ENCODE data around the gene MYO19. TPM values are rescaled to one million over a fixed set of nuclear protein-coding genes. Genes with fewer than 3 reads are reported as not detected.
A peak's percentile ranks its signal among the peaks of the same experiment; 100 is the strongest.

MYO19 gene
- total RNA-seq, 1 experiment from 2014 or later = 72.2 TPM

DNA sequence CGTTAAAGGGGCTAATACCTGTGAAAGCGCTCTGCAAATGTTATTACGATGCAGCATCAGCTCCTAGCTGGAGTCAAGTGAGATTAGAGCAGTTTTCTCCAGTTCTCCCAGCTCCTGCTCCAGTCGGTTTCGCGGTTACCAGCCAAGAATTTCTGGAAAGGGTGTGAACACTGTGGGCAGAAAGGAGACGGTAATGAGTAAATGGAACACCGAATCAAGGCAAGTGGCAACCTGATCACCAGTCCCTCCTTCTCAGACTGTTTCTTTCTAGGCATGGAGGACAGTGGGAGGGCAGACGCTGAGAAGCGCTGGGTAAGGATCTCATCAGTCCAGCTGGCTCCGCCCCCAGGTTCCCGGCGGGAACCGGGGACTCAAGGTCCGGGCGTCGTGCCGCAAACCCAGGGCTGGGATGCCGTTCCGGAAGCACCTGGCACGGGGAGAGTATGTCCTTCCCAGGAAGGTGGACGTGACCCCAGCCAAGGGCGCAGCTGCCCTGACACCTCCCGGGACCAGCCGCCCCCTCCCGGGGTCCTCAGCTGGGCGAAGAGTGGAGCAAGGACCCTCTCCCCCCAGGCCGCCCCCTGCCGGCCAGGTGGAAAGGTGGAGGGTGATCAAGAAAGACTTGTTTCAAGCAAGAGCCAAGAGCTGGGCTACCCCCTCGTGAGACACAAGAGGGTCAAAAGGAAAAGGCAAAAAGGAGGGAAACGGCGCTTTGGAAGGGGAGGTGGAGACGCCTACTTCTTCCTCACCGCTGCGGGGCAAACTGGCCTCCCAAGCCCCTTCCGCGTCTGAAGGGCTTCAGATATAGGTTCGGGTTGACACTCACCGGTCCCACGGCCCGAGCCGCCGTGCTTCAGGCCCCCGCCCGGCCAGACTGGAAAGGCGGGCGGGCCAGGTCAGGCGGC lies 481 bp downstream of the MYO19 start:
- H3K27ac Mint-ChIP-seq (ENCODE audit: low read depth, unreplicated experiment) = peak overlapping the region; percentile 99
- H3K36me3 Mint-ChIP-seq (ENCODE audit: insufficient read depth, unreplicated experiment) = peaks cover 55% of the 10 kb centered on the region
- no peaks in the 10 kb centered on the region for H3K27me3 Mint-ChIP-seq (ENCODE audit: insufficient read depth, unreplicated experiment)
- BruUV-seq (replicated peaks) = no TSS peak
- CTCF ChIA-PET = interaction anchor here (0.6 to 1.4 kb wide), 12 partner anchors 8 to 53 kb away, joined by 3 to 6 read pairs (median 3); no protein-coding TSS in a partner anchor
- H3K4me3 Mint-ChIP-seq (ENCODE audit: unreplicated experiment) = peak overlapping the region; percentile 96
- H3K9me3 Mint-ChIP-seq (ENCODE audit: unreplicated experiment) = no peaks in the 10 kb centered on the region
- intact Hi-C loops (cut with micrococcal nuclease) = loop anchor here (1.0 kb wide), 1 partner anchor 10 kb away; the partner anchor contains the start of gene GGNBP2
- TF ChIP-seq, protein P1, sequence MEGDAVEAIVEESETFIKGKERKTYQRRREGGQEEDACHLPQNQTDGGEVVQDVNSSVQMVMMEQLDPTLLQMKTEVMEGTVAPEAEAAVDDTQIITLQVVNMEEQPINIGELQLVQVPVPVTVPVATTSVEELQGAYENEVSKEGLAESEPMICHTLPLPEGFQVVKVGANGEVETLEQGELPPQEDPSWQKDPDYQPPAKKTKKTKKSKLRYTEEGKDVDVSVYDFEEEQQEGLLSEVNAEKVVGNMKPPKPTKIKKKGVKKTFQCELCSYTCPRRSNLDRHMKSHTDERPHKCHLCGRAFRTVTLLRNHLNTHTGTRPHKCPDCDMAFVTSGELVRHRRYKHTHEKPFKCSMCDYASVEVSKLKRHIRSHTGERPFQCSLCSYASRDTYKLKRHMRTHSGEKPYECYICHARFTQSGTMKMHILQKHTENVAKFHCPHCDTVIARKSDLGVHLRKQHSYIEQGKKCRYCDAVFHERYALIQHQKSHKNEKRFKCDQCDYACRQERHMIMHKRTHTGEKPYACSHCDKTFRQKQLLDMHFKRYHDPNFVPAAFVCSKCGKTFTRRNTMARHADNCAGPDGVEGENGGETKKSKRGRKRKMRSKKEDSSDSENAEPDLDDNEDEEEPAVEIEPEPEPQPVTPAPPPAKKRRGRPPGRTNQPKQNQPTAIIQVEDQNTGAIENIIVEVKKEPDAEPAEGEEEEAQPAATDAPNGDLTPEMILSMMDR (IDR thresholded peaks at IDR 0.05; ENCODE audit: unreplicated experiment) = peak; percentile 56
- H3K4me1 Mint-ChIP-seq (ENCODE audit: insufficient read depth, unreplicated experiment) = peaks cover 11% of the 10 kb centered on the region
- peak; percentile 83 for DNase-seq (ENCODE audit: unreplicated experiment)
- POLR2A ChIA-PET = interaction anchor here (0.7 to 5.7 kb wide), 22 partner anchors 9 to 872 kb away, joined by 3 to 266 read pairs (median 4); partner anchors contain the start of genes ACACA, GGNBP2, MRM1 and TADA2A

DNA sequence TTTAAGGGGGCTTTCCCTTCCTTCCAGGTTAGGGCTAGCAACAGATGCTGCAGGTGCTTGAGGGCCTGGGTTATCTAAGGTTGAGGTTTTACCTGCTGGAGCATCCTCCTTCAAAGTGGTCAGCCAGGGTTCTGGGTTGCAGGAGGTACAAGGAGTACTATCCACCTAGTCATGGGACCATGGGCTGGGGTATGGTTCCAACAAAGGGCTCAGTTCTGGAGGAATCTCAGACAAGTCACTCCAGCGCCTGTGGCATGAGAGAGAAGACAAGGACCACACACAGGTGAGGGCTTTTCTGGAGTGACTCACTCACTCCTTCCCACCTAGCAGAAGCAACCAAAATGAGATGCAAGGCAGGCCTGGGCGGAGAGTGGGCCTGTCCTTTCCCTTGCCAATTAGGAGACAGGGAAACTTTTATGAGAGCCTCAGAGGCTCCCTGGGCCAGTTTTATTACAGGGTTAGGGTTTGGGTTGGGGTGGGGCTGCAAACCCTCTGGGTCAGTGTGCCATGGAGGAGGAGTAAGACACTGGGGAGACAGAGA lies 2.2 kb downstream of the MYO19 start:
- Mint-ChIP-seq H3K27ac (ENCODE audit: low read depth, unreplicated experiment) (no peak overlapping the region), H3K4me3 (ENCODE audit: unreplicated experiment) (peak overlapping the region; percentile 54), H3K9me3 (ENCODE audit: unreplicated experiment) (no peaks in the 10 kb centered on the region), H3K36me3 (ENCODE audit: insufficient read depth, unreplicated experiment) (peaks cover 50% of the 10 kb centered on the region), H3K4me1 (ENCODE audit: insufficient read depth, unreplicated experiment) (peaks cover 13% of the 10 kb centered on the region), H3K27me3 (ENCODE audit: insufficient read depth, unreplicated experiment) (no peaks in the 10 kb centered on the region)
- intact Hi-C loops (cut with micrococcal nuclease) = no loop called here
- BruUV-seq (replicated peaks) = no TSS peak
- no peak for DNase-seq (ENCODE audit: unreplicated experiment)
- CTCF ChIA-PET = interaction anchor here (0.6 kb wide), 1 partner anchor 8 kb away, joined by 3 read pairs; no protein-coding TSS in a partner anchor
- POLR2A ChIA-PET = interaction anchor here (1.2 to 1.5 kb wide), 2 partner anchors 12 to 14 kb away, joined by 4 to 7 read pairs; no protein-coding TSS in a partner anchor
- TF ChIP-seq, protein P1 (IDR thresholded peaks at IDR 0.05; ENCODE audit: unreplicated experiment) = no peak

DNA sequence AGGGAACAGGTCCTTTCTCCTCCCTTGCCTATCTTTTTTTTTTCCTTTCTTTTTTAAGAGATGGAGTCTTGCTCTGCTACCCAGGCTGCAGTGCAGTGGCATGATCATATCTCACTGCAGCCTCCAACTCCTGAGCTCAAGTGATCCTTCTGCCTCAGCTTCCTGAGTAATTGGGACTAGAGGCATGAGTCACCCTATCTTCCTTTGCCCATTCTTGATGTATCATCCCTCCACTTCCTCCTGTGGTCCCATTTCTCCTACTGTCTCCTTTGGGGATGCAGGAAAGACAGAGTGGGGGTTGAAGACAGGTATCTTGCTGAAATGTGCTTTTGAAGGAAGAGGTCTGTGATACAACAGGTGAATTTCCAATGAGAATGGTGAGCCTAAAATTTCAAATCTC lies 5.5 kb downstream of the MYO19 start:
- no peaks in the 10 kb centered on the region for H3K27me3 Mint-ChIP-seq (ENCODE audit: insufficient read depth, unreplicated experiment)
- H3K27ac Mint-ChIP-seq (ENCODE audit: low read depth, unreplicated experiment) = no peak overlapping the region
- no peaks in the 10 kb centered on the region for H3K9me3 Mint-ChIP-seq (ENCODE audit: unreplicated experiment)
- TF ChIP-seq, protein P1 (IDR thresholded peaks at IDR 0.05; ENCODE audit: unreplicated experiment) = no peak
- CTCF ChIA-PET = interaction anchor here (1.3 kb wide), 1 partner anchor 9 kb away, joined by 3 read pairs; no protein-coding TSS in a partner anchor
- DNase-seq (ENCODE audit: unreplicated experiment) = peak; percentile 47
- intact Hi-C loops (cut with micrococcal nuclease) = no loop called here
- H3K4me3 Mint-ChIP-seq (ENCODE audit: unreplicated experiment) = no peak overlapping the region
- peaks cover 19% of the 10 kb centered on the region for H3K4me1 Mint-ChIP-seq (ENCODE audit: insufficient read depth, unreplicated experiment)
- no TSS peak for BruUV-seq (replicated peaks)
- H3K36me3 Mint-ChIP-seq (ENCODE audit: insufficient read depth, unreplicated experiment) = peaks cover 54% of the 10 kb centered on the region
- POLR2A ChIA-PET = interaction anchor here (1.4 kb wide), 1 partner anchor 17 kb away, joined by 4 read pairs; no protein-coding TSS in a partner anchor

Measured in MCF 10A (cell line).